Type B pancreatic cell (in vitro differentiated cells): Measurements from ENCODE around the gene SMIM20. TPM values are rescaled to one million over a fixed set of nuclear protein-coding genes. Genes with fewer than 3 reads are reported as not detected.

ENCODE experiments used
- DNase-seq: peaks from one replicate; pipeline ENCODE4 v3.0.0; 2021; ENCODE audit warnings: mixed read lengths; ENCODE audit not compliant: unreplicated experiment; ENCODE audit errors: extremely low spot score
- H3K27ac Mint-ChIP-seq: 2 replicates; pipeline ENCODE4 v1.8.0; 2021; ENCODE audit warnings: mild to moderate bottlenecking, mixed read lengths
- H3K27me3 Mint-ChIP-seq: 2 replicates; pipeline ENCODE4 v1.8.0; 2021; ENCODE audit warnings: mixed read lengths
- H3K36me3 Mint-ChIP-seq: 2 replicates; pipeline ENCODE4 v1.8.0; 2021; ENCODE audit warnings: mixed read lengths
- H3K4me1 Mint-ChIP-seq: one replicate; pipeline ENCODE4 v1.8.0; 2021; ENCODE audit warnings: mixed read lengths; ENCODE audit not compliant: unreplicated experiment
- H3K4me3 Mint-ChIP-seq: 2 replicates; pipeline ENCODE4 v1.8.0; 2021; ENCODE audit warnings: mild to moderate bottlenecking, mixed read lengths
- H3K9me3 Mint-ChIP-seq: 2 replicates; pipeline ENCODE4 v1.8.0; 2021; ENCODE audit warnings: mixed read lengths
- CTCF ChIP-seq: fragments of 200-600 bp; sonication (generic); conservative IDR thresholded peaks from 2 replicates; pipeline ENCODE4 v1.5.0; 2021; ENCODE audit warnings: antibody characterized with exemption, mild to moderate bottlenecking
- total RNA-seq: library from RNA; stranded (reverse); gene quantifications from 2 replicates; pipeline ENCODE4 v1.2.1, GENCODE V29; 2021; ENCODE audit warnings: low replicate concordance

SMIM20 gene
- total RNA-seq, 1 donor from 2014 or later, result 28.0 TPM

GRCh38 chr4:25941457-25942221, 27.6 kb downstream of the SMIM20 start:
- no peak for TF ChIP-seq CTCF
- no peaks in the 10 kb centered on the region for H3K36me3 Mint-ChIP-seq
- no peak overlapping the region for H3K27ac Mint-ChIP-seq
- H3K27me3 Mint-ChIP-seq, result no peaks in the 10 kb centered on the region
- no peak for DNase-seq
- H3K4me1 Mint-ChIP-seq, result peaks cover 10% of the 10 kb centered on the region
- H3K4me3 Mint-ChIP-seq, result no peak overlapping the region
- no peaks in the 10 kb centered on the region for H3K9me3 Mint-ChIP-seq

- H3K4me3 Mint-ChIP-seq, result no peak overlapping the region
- H3K9me3 Mint-ChIP-seq, result no peaks in the 10 kb centered on the region
- H3K27me3 Mint-ChIP-seq, result no peaks in the 10 kb centered on the region
- no peak overlapping the region for H3K27ac Mint-ChIP-seq
- H3K36me3 Mint-ChIP-seq, result no peaks in the 10 kb centered on the region
- DNase-seq, result no peak
- peaks cover 4% of the 10 kb centered on the region for H3K4me1 Mint-ChIP-seq
- TF ChIP-seq CTCF, result no peak
Observed at GRCh38 chr4:25943312-25943711, 29.3 kb downstream of the SMIM20 start.

GRCh38 chr4:25943805-25944204, 29.8 kb downstream of the SMIM20 start:
- no peak for TF ChIP-seq CTCF
- Mint-ChIP-seq H3K4me3 (no peak overlapping the region), H3K27ac (no peak overlapping the region), H3K27me3 (no peaks in the 10 kb centered on the region), H3K9me3 (no peaks in the 10 kb centered on the region), H3K4me1 (peaks cover 5% of the 10 kb centered on the region), H3K36me3 (no peaks in the 10 kb centered on the region)
- DNase-seq, result no peak

- Mint-ChIP-seq H3K36me3 (no peaks in the 10 kb centered on the region), H3K4me3 (no peak overlapping the region), H3K9me3 (no peaks in the 10 kb centered on the region), H3K4me1 (peaks cover 30% of the 10 kb centered on the region), H3K27me3 (no peaks in the 10 kb centered on the region), H3K27ac (no peak overlapping the region)
- TF ChIP-seq CTCF, result no peak
- DNase-seq, result no peak
Observed at GRCh38 chr4:25948051-25948450, 34.0 kb downstream of the SMIM20 start.

- Mint-ChIP-seq H3K4me3 (no peak overlapping the region), H3K36me3 (no peaks in the 10 kb centered on the region), H3K9me3 (no peaks in the 10 kb centered on the region), H3K27me3 (peaks cover 1% of the 10 kb centered on the region), H3K27ac (no peak overlapping the region), H3K4me1 (peaks cover 40% of the 10 kb centered on the region)
- DNase-seq, result no peak
- no peak for TF ChIP-seq CTCF
Observed at GRCh38 chr4:25949173-25949748, 35.2 kb downstream of the SMIM20 start.
